B cell (primary cell): ENCODE data around the gene COQ2. TPM values are rescaled to one million over a fixed set of nuclear protein-coding genes. Genes with fewer than 3 reads are reported as not detected.

Experiments used
- ATAC-seq: fragments of 200-7000 bp; cut with Tn5 transposase; one replicate; pipeline ENCODE4 v1.10.0; 2021; ENCODE audit warnings: low read depth, mild to moderate bottlenecking, moderate number of reproducible peaks, moderate library complexity
- CTCF ChIA-PET: fragments of 350-600 bp; sonication (Branson Sonifier 250); formaldehyde crosslinking; loops from one replicate; lab custom pipeline; 2021; ENCODE audit warnings: antibody characterized with exemption, inconsistent platforms; lab: Charles Lee
- POLR2A ChIA-PET: fragments of 350-600 bp; sonication (Branson Sonifier 250); formaldehyde crosslinking; loops from one replicate; lab custom pipeline; 2021; ENCODE audit warnings: antibody characterized with exemption; lab: Charles Lee
- DNase-seq: peaks from one replicate; pipeline ENCODE4 v3.0.0; 2013
- H2AFZ ChIP-seq: 2 replicates; pipeline ENCODE4 v1.6.1; 2012; ENCODE audit warnings: mild to moderate bottlenecking, low read depth, low read length; ENCODE audit not compliant: insufficient read depth, poor library complexity, severe bottlenecking
- H3K27ac ChIP-seq, 2 donors: 1 replicate in 1 of 2; 2 replicates in 1 of 2; pipeline ENCODE4 v1.5.1; 2012 to 2013; ENCODE audit warnings: low read length in 2 of 2, mild to moderate bottlenecking in 2 of 2, moderate library complexity in 1 of 2
- H3K27me3 ChIP-seq, 4 experiments: fragments of 200-600 bp in 1 of 4; sonication (generic) in 1 of 4; replicated peaks in 1 of 4; 1 replicate in 2 of 4; 2 replicates in 2 of 4; pipeline versions ENCODE4 v1.6.1 to v1.7.0; 2013 to 2016; ENCODE audit warnings: low read length in 3 of 4, mild to moderate bottlenecking in 2 of 4, mixed read lengths in 1 of 4, moderate library complexity in 1 of 4; ENCODE audit not compliant: insufficient read depth in 4 of 4, control insufficient read depth in 3 of 4; ENCODE audit errors: control extremely low read depth in 1 of 4
- H3K36me3 ChIP-seq, 2 experiments: replicated peaks in 1 of 2; 1 replicate in 1 of 2; 2 replicates in 1 of 2; pipeline versions ENCODE4 v1.6.1 to v1.7.1; 2013; ENCODE audit warnings: low read length in 1 of 2; ENCODE audit not compliant: insufficient read depth in 2 of 2, control insufficient read depth in 1 of 2; ENCODE audit errors: control extremely low read depth in 1 of 2, extremely low read depth in 1 of 2
- H3K4me1 ChIP-seq, 2 donors: fragments of 200-600 bp in 1 of 2; sonication (generic) in 1 of 2; 1 replicate in 1 of 2; 2 replicates in 1 of 2; pipeline versions ENCODE4 v1.5.1 to v1.6.1; 2013 to 2017; ENCODE audit warnings: low read length in 2 of 2; ENCODE audit not compliant: control insufficient read depth in 2 of 2, insufficient read depth in 2 of 2
- H3K4me2 ChIP-seq: replicated peaks from 2 replicates; pipeline ENCODE3; 2012; ENCODE audit warnings: mild to moderate bottlenecking, low read depth, low read length; ENCODE audit not compliant: poor library complexity, severe bottlenecking
- H3K4me3 ChIP-seq, 5 experiments: fragments of 200-600 bp in 1 of 5; sonication (generic) in 1 of 5; 1 replicate in 3 of 5; 2 replicates in 2 of 5; pipeline versions ENCODE4 v1.5.1 to v1.7.0; 2011 to 2016; ENCODE audit warnings: low read length in 4 of 5, mild to moderate bottlenecking in 4 of 5, low read depth in 2 of 5, control low read depth in 1 of 5, moderate library complexity in 1 of 5; ENCODE audit not compliant: insufficient read depth in 1 of 5; ENCODE audit errors: control extremely low read depth in 1 of 5, extremely low read depth in 1 of 5
- H3K79me2 ChIP-seq: fragments of 200-600 bp; sonication (generic); one replicate; pipeline ENCODE4 v1.6.0; 2016; ENCODE audit warnings: low read length; ENCODE audit not compliant: control insufficient read depth, insufficient read depth
- H3K9ac ChIP-seq: fragments of 200-600 bp; sonication (generic); 2 replicates; pipeline ENCODE4 v1.6.1; 2017; ENCODE audit warnings: mild to moderate bottlenecking, low read length, moderate library complexity
- H3K9me3 ChIP-seq, 3 donors: one replicate each; pipeline versions ENCODE4 v1.6.1 to v1.7.1; 2013; ENCODE audit warnings: low read length in 2 of 3; ENCODE audit not compliant: control insufficient read depth in 2 of 3, insufficient read depth in 1 of 3; ENCODE audit errors: control extremely low read depth in 1 of 3
- H4K20me1 ChIP-seq: 2 replicates; pipeline ENCODE4 v1.6.0; 2012; ENCODE audit warnings: mild to moderate bottlenecking, low read length; ENCODE audit not compliant: insufficient read depth, control insufficient read depth, poor library complexity, severe bottlenecking
- H3K27ac Mint-ChIP-seq: one replicate; pipeline ENCODE4 v1.8.0; 2021; ENCODE audit warnings: mixed read lengths
- H3K27me3 Mint-ChIP-seq: one replicate; pipeline ENCODE4 v1.8.0; 2021; ENCODE audit warnings: mixed read lengths
- H3K4me1 Mint-ChIP-seq: one replicate; pipeline ENCODE4 v1.8.0; 2021; ENCODE audit warnings: mixed read lengths
- H3K4me3 Mint-ChIP-seq: one replicate; pipeline ENCODE4 v1.8.0; 2021; ENCODE audit warnings: mixed read lengths
- H3K9me3 Mint-ChIP-seq: one replicate; pipeline ENCODE4 v1.8.0; 2022; ENCODE audit warnings: mixed read lengths; ENCODE audit not compliant: insufficient read depth
- CTCF ChIP-seq: fragments of 200-600 bp; IDR thresholded peaks from one replicate; pipeline ENCODE4 v1.8.0; 2022; ENCODE audit warnings: antibody characterized with exemption, mild to moderate bottlenecking
- EZH2 ChIP-seq: IDR thresholded peaks from 2 replicates; pipeline ENCODE4 v1.6.1; 2012; ENCODE audit warnings: borderline replicate concordance, low read depth, mild to moderate bottlenecking, moderate library complexity, low read length; ENCODE audit not compliant: insufficient read depth, poor library complexity, severe bottlenecking
- WGBS: methylation state at CpG from one replicate; pipeline ENCODE4 v1.1.5; 2013; ENCODE audit warnings: missing lambda C conversion rate; ENCODE audit not compliant: insufficient coverage; 5-methylcytosine and 5-hydroxymethylcytosine counted together
- intact Hi-C: fragments of 100-400 bp; cut with micrococcal nuclease; formaldehyde crosslinking; loops from one replicate; pipeline ENCODE4 v1.10.0; 2022
- polyA plus RNA-seq: library from polyadenylated mRNA; depleted of rRNA; stranded (reverse); fragments of >200 nt; gene quantifications from 2 replicates; pipeline ENCODE4 v1.2.3, GENCODE V29; 2012
- total RNA-seq, 2 donors: library from RNA; stranded (reverse); fragments of 120-200 nt in 1 of 2; gene quantifications; 1 replicate in 1 of 2; 2 replicates in 1 of 2; pipeline versions ENCODE4 v1.2.3 to v1.2.4, GENCODE V29; 2013 to 2022

The COQ2 gene
- total and polyA plus RNA-seq, 2 donors (not counting 1 experiment from before 2014, with no cell fraction given) = 8.1 to 27.9 TPM

- no peak overlapping the region for H3K9ac ChIP-seq
- peaks cover 6 to 33% of the 10 kb centered on the region in 2 experiments for H3K36me3 ChIP-seq
- no peaks in the 10 kb centered on the region for H3K27me3 ChIP-seq
- intact Hi-C loops = no loop called here
- TF ChIP-seq EZH2 = no peak
- TF ChIP-seq CTCF = no peak
- peaks cover 12 to 23% of the 10 kb centered on the region in 2 donors for H3K4me1 ChIP-seq
- Mint-ChIP-seq H3K27ac (no peak overlapping the region), H3K27me3 (no peaks in the 10 kb centered on the region), H3K4me1 (peaks cover 30% of the 10 kb centered on the region), H3K9me3 (no peaks in the 10 kb centered on the region), H3K4me3 (no peak overlapping the region)
- no peak overlapping the region for H3K27ac ChIP-seq
- no CpG with 5 or more reads among the region's 2 CpGs for WGBS
- no peaks in the 10 kb centered on the region for H4K20me1 ChIP-seq
- no peak overlapping the region for H2AFZ ChIP-seq
- DNase-seq (no peak), ATAC-seq (no peak)
- H3K4me2 ChIP-seq = no peak overlapping the region
- no peak overlapping the region for H3K4me3 ChIP-seq
- H3K9me3 ChIP-seq = no peaks in the 10 kb centered on the region
- H3K79me2 ChIP-seq = no peaks in the 10 kb centered on the region
- ChIA-PET POLR2A (interaction anchor here (0.6 kb wide), 1 partner anchor 15 kb away, joined by 5 read pairs; no protein-coding TSS in a partner anchor), CTCF (interaction anchor here (1.0 to 3.5 kb wide), 6 partner anchors 8 to 194 kb away, joined by 3 to 34 read pairs (median 5); partner anchors contain the start of gene COQ2)
These were observed 16.1 kb downstream of the COQ2 start for GRCh38 chr4:83268491-83268890.

GRCh38 chr4:83267830-83268475 lies 16.6 kb downstream of the COQ2 start:
- intact Hi-C loops = no loop called here
- DNase-seq = no peak
- no peak overlapping the region for H3K4me3 ChIP-seq
- no peak overlapping the region for H2AFZ ChIP-seq
- no peak for TF ChIP-seq CTCF
- TF ChIP-seq EZH2 = no peak
- H3K79me2 ChIP-seq = no peaks in the 10 kb centered on the region
- no CpG with 5 or more reads among the region's 3 CpGs for WGBS
- ChIA-PET CTCF (interaction anchor here (0.8 to 3.5 kb wide), 7 partner anchors 12 to 194 kb away, joined by 3 to 34 read pairs (median 4); partner anchors contain the start of gene COQ2), POLR2A (interaction anchor here (0.6 kb wide), 1 partner anchor 15 kb away, joined by 5 read pairs; no protein-coding TSS in a partner anchor)
- H3K27ac ChIP-seq = no peak overlapping the region
- H3K27me3 ChIP-seq = no peaks in the 10 kb centered on the region
- peaks cover 6 to 37% of the 10 kb centered on the region in 2 experiments for H3K36me3 ChIP-seq
- no peaks in the 10 kb centered on the region for H4K20me1 ChIP-seq
- no peaks in the 10 kb centered on the region for H3K9me3 ChIP-seq
- no peak overlapping the region for H3K27ac Mint-ChIP-seq
- no peak for ATAC-seq
- H3K9me3 Mint-ChIP-seq = no peaks in the 10 kb centered on the region
- H3K9ac ChIP-seq = no peak overlapping the region
- peaks cover 7 to 18% of the 10 kb centered on the region in 2 donors for H3K4me1 ChIP-seq
- no peak overlapping the region for H3K4me3 Mint-ChIP-seq
- H3K27me3 Mint-ChIP-seq = no peaks in the 10 kb centered on the region
- H3K4me2 ChIP-seq = no peak overlapping the region
- peaks cover 25% of the 10 kb centered on the region for H3K4me1 Mint-ChIP-seq
